Neutrophil (primary cell): ENCODE results near the gene USP31.

Source experiments
- H3K27ac ChIP-seq: fragments of 200-600 bp; sonication (generic); 2 replicates; pipeline ENCODE4 v1.5.1; 2016; ENCODE audit warnings: mild to moderate bottlenecking, moderate library complexity
- H3K27me3 ChIP-seq: fragments of 200-600 bp; sonication (generic); 2 replicates; pipeline ENCODE4 v1.6.0; 2016; ENCODE audit warnings: mild to moderate bottlenecking
- H3K36me3 ChIP-seq: fragments of 200-600 bp; sonication (generic); 2 replicates; pipeline ENCODE4 v1.5.1; 2017
- H3K4me1 ChIP-seq, 2 experiments: fragments of 200-600 bp in 1 of 2; sonication (generic) in 1 of 2; 1 replicate in 1 of 2; 2 replicates in 1 of 2; pipeline versions ENCODE4 v1.5.1 to v1.6.1; 2013 to 2016; ENCODE audit warnings: low read depth in 1 of 2, low read length in 1 of 2, mild to moderate bottlenecking in 1 of 2, moderate library complexity in 1 of 2; ENCODE audit not compliant: control insufficient read depth in 1 of 2, insufficient read depth in 1 of 2
- H3K4me3 ChIP-seq, 2 experiments: fragments of 200-600 bp in 1 of 2; sonication (generic) in 1 of 2; 1 replicate in 1 of 2; 2 replicates in 1 of 2; pipeline ENCODE4 v1.5.1; 2013 to 2016; ENCODE audit warnings: low read depth in 1 of 2, low read length in 1 of 2, mild to moderate bottlenecking in 1 of 2, moderate library complexity in 1 of 2
- H3K9me3 ChIP-seq: fragments of 200-600 bp; sonication (generic); 2 replicates; pipeline ENCODE4 v1.5.1; 2016
- CTCF ChIP-seq: fragments of 200-600 bp; sonication (generic); IDR thresholded peaks from 2 replicates; pipeline ENCODE4 v1.5.1; 2016; ENCODE audit warnings: antibody characterized with exemption

The USP31 gene

DNA sequence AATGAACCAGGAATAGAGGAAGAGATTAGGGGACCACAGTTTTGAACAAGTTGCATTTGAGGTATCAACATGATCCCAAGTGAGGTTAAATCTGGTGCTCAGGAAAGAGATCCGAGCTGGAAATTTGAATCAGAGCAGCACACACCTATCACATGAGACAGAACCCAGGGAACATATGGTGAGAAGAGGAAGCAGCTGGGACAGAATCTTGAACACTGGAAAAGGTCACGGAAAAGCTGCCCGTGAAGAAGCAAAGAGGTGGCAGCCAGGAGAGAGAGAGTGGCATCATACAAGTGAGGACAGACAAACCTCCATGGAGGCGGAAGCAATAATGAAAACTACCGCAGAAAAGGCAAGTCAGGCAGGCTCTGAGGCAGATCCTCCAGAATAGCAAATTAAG, 36.1 kb downstream of the USP31 start:
- Histone ChIP-seq H3K4me1 (no peaks in the 10 kb centered on the region), H3K27ac (no peak overlapping the region), H3K4me3 (no peak overlapping the region), H3K36me3 (no peaks in the 10 kb centered on the region), H3K27me3 (no peaks in the 10 kb centered on the region), H3K9me3 (no peaks in the 10 kb centered on the region)
- no peak for TF ChIP-seq CTCF

DNA sequence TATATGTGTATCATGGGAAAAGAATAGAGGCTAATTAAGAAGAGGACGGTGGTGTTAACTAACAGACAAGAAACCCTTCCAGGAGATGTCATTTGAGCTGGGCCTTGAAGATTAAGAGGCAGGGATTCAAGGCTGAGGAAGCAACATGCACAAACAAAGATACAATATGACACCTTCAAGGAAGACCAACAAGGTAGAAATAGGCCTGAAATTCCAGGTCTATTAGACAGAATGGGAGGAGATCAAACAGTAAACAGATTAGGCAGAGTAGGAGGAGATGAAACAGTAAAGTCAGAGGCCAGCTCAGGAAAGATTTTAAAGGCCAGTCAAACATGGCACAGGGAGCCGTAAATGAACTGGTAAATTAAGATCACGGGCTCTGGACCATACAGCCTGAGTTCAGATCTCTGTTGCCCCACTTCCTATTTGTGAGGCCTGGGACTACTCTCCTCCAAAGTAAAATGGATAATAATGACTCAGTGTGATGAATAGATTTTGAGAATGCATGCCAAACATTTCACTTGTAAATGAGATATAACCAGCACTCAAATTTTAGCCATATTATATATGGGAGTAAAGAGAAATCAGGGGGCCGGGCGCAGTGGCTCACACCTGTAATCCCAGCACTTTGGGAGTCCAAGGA, 38.9 kb downstream of the USP31 start:
- Histone ChIP-seq H3K27me3 (no peaks in the 10 kb centered on the region), H3K9me3 (no peaks in the 10 kb centered on the region), H3K27ac (no peak overlapping the region), H3K4me1 (no peaks in the 10 kb centered on the region), H3K4me3 (no peak overlapping the region), H3K36me3 (peaks cover 7% of the 10 kb centered on the region)
- no peak for TF ChIP-seq CTCF

GRCh38 chr16:23107936-23108335, 41.3 kb downstream of the USP31 start:
- Histone ChIP-seq H3K27me3 (no peaks in the 10 kb centered on the region), H3K9me3 (no peaks in the 10 kb centered on the region), H3K36me3 (peaks cover 12% of the 10 kb centered on the region), H3K4me1 (no peaks in the 10 kb centered on the region), H3K4me3 (no peak overlapping the region), H3K27ac (no peak overlapping the region)
- TF ChIP-seq CTCF = no peak

- no peaks in the 10 kb centered on the region for H3K27me3 ChIP-seq
- peaks cover 12% of the 10 kb centered on the region for H3K36me3 ChIP-seq
- no peak overlapping the region for H3K27ac ChIP-seq
- H3K4me1 ChIP-seq = no peaks in the 10 kb centered on the region
- no peak for TF ChIP-seq CTCF
- no peak overlapping the region for H3K4me3 ChIP-seq
- H3K9me3 ChIP-seq = no peaks in the 10 kb centered on the region
Measured at GRCh38 chr16:23107117-23107516, 42.1 kb downstream of the USP31 start.

DNA sequence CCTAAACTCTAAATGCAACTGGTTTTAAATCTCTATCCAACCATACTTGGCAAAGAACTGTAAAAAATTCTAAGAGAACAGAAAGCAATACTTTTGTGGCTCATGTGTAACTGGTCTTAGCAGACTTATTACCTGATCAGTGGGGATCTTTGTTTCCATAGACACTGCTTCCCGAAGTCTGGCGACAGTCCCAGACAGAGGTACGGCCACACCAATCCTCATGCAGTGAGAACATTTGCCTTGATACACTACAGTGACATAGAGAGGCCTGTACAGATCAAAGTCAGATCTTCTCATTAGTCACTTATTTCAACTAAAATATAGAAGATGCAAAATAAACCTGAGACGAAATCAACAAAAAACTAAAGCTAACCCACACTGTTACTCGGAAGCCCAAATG, 43.9 kb downstream of the USP31 start:
- Histone ChIP-seq H3K27me3 (no peaks in the 10 kb centered on the region), H3K9me3 (no peaks in the 10 kb centered on the region), H3K27ac (no peak overlapping the region), H3K4me1 (no peaks in the 10 kb centered on the region), H3K4me3 (no peak overlapping the region), H3K36me3 (peaks cover 12% of the 10 kb centered on the region)
- TF ChIP-seq CTCF = no peak
